ENCODE measurements around the gene MSL3B.

DNA sequence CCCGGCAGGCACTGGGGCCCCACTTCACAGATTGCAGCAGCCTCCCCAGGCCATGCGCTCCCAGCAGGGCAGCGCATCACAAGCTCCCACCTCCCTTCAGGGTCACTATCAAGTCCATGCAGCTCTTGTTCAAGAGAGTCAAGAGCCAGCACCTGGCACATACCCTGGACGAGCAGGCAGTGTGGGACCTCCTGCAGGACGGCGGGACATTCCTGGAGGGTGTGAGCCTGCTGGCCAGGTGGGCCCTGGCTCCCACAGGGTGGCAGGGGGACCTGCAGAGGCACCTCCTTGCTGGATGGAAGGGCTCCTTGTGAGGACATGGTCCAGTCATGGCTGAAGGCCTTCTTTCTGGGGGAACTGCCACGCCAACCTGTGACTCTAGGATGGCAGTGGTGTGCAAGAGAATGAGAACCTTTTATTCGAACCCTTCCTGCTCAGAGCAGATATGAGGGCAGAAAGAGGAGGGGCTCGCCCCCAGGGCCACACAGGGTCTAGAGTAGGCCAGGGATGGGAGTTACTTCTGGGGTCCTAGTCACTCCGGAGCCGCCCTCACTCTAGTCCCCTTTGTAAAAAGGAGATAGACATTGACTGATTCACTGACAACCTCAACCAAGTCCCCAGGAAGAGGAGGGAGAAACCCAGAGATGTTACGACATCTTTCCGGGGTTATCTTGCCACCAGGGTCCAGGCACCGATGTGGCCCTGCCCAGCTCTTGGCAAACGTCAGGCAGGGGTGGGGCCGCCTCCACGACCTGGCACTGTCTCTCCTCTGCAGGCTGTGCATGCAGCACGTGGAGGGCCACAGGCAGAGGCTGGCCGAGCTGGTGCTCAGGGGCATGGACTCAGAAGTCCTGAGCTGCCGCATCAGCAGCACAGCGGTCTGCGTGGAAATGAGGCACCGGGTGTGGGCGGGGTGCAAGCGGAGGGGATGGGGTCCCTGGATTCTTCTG is 45.1 kb downstream of the MSL3B start:
- TF ChIP-seq, protein P1, sequence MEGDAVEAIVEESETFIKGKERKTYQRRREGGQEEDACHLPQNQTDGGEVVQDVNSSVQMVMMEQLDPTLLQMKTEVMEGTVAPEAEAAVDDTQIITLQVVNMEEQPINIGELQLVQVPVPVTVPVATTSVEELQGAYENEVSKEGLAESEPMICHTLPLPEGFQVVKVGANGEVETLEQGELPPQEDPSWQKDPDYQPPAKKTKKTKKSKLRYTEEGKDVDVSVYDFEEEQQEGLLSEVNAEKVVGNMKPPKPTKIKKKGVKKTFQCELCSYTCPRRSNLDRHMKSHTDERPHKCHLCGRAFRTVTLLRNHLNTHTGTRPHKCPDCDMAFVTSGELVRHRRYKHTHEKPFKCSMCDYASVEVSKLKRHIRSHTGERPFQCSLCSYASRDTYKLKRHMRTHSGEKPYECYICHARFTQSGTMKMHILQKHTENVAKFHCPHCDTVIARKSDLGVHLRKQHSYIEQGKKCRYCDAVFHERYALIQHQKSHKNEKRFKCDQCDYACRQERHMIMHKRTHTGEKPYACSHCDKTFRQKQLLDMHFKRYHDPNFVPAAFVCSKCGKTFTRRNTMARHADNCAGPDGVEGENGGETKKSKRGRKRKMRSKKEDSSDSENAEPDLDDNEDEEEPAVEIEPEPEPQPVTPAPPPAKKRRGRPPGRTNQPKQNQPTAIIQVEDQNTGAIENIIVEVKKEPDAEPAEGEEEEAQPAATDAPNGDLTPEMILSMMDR (IDR thresholded peaks at IDR 0.05; ENCODE audit: low read depth, low read length, missing input control) = no peak
- TF ChIP-seq EGR1 (IDR thresholded peaks at IDR 0.05; ENCODE audit: low read depth in 2 of 2) = peak in 1 of 2 donors; percentile 65
- TF ChIP-seq, protein P2, sequence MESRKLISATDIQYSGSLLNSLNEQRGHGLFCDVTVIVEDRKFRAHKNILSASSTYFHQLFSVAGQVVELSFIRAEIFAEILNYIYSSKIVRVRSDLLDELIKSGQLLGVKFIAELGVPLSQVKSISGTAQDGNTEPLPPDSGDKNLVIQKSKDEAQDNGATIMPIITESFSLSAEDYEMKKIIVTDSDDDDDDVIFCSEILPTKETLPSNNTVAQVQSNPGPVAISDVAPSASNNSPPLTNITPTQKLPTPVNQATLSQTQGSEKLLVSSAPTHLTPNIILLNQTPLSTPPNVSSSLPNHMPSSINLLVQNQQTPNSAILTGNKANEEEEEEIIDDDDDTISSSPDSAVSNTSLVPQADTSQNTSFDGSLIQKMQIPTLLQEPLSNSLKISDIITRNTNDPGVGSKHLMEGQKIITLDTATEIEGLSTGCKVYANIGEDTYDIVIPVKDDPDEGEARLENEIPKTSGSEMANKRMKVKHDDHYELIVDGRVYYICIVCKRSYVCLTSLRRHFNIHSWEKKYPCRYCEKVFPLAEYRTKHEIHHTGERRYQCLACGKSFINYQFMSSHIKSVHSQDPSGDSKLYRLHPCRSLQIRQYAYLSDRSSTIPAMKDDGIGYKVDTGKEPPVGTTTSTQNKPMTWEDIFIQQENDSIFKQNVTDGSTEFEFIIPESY (IDR thresholded peaks at IDR 0.05) = peak; percentile 30
- TF ChIP-seq, protein P3, sequence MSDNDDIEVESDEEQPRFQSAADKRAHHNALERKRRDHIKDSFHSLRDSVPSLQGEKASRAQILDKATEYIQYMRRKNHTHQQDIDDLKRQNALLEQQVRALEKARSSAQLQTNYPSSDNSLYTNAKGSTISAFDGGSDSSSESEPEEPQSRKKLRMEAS (IDR thresholded peaks at IDR 0.05) = peak; percentile 83
- TF ChIP-seq TAF1 (conservative IDR thresholded peaks at IDR 0.05) = no peak
- TF ChIP-seq YY1 (IDR thresholded peaks at IDR 0.05) = peak; percentile 61
- TF ChIP-seq, protein P4, sequence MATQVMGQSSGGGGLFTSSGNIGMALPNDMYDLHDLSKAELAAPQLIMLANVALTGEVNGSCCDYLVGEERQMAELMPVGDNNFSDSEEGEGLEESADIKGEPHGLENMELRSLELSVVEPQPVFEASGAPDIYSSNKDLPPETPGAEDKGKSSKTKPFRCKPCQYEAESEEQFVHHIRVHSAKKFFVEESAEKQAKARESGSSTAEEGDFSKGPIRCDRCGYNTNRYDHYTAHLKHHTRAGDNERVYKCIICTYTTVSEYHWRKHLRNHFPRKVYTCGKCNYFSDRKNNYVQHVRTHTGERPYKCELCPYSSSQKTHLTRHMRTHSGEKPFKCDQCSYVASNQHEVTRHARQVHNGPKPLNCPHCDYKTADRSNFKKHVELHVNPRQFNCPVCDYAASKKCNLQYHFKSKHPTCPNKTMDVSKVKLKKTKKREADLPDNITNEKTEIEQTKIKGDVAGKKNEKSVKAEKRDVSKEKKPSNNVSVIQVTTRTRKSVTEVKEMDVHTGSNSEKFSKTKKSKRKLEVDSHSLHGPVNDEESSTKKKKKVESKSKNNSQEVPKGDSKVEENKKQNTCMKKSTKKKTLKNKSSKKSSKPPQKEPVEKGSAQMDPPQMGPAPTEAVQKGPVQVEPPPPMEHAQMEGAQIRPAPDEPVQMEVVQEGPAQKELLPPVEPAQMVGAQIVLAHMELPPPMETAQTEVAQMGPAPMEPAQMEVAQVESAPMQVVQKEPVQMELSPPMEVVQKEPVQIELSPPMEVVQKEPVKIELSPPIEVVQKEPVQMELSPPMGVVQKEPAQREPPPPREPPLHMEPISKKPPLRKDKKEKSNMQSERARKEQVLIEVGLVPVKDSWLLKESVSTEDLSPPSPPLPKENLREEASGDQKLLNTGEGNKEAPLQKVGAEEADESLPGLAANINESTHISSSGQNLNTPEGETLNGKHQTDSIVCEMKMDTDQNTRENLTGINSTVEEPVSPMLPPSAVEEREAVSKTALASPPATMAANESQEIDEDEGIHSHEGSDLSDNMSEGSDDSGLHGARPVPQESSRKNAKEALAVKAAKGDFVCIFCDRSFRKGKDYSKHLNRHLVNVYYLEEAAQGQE (IDR thresholded peaks at IDR 0.05) = peak; percentile 62
